Measurements from ENCODE around the gene ZBTB21. TPM values are rescaled to one million over a fixed set of nuclear protein-coding genes. Genes with fewer than 3 reads are reported as not detected.

Gene ZBTB21
- total RNA-seq, 1 donor from 2014 or later = 21.2 TPM

GRCh38 chr21:41976611-41977010 is 33.5 kb downstream of the ZBTB21 start:
- Mint-ChIP-seq H3K9me3 (ENCODE audit: low read depth) (peaks cover 8% of the 10 kb centered on the region), H3K36me3 (ENCODE audit: low read depth) (peaks cover 2% of the 10 kb centered on the region), H3K27ac (ENCODE audit: unreplicated experiment) (no peak overlapping the region), H3K4me3 (ENCODE audit: unreplicated experiment) (no peak overlapping the region), H3K4me1 (ENCODE audit: low read depth) (no peaks in the 10 kb centered on the region), H3K27me3 (ENCODE audit: low read depth) (no peaks in the 10 kb centered on the region)
- no peak for TF ChIP-seq CTCF (IDR thresholded peaks at IDR 0.05)
- no peak for DNase-seq (ENCODE audit: low spot score)

GRCh38 chr21:41975391-41976272 is 34.5 kb downstream of the ZBTB21 start:
- Mint-ChIP-seq H3K4me1 (ENCODE audit: low read depth) (no peaks in the 10 kb centered on the region), H3K27ac (ENCODE audit: unreplicated experiment) (no peak overlapping the region)
- DNase-seq (ENCODE audit: low spot score) = no peak

GRCh38 chr21:41974752-41975053 is 35.5 kb downstream of the ZBTB21 start:
- Mint-ChIP-seq H3K4me3 (ENCODE audit: unreplicated experiment) (no peak overlapping the region), H3K36me3 (ENCODE audit: low read depth) (peaks cover 2% of the 10 kb centered on the region), H3K27me3 (ENCODE audit: low read depth) (no peaks in the 10 kb centered on the region), H3K4me1 (ENCODE audit: low read depth) (no peaks in the 10 kb centered on the region), H3K9me3 (ENCODE audit: low read depth) (peaks cover 8% of the 10 kb centered on the region), H3K27ac (ENCODE audit: unreplicated experiment) (no peak overlapping the region)
- DNase-seq (ENCODE audit: low spot score) = no peak
- TF ChIP-seq CTCF (IDR thresholded peaks at IDR 0.05) = no peak

More at GRCh38 chr21:41975391-41976272, 34.5 kb downstream of the ZBTB21 start:
- TF ChIP-seq CTCF (IDR thresholded peaks at IDR 0.05) = no peak
- H3K36me3 Mint-ChIP-seq (ENCODE audit: low read depth) = peaks cover 2% of the 10 kb centered on the region
- peaks cover 8% of the 10 kb centered on the region for H3K9me3 Mint-ChIP-seq (ENCODE audit: low read depth)
- no peak overlapping the region for H3K4me3 Mint-ChIP-seq (ENCODE audit: unreplicated experiment)
- H3K27me3 Mint-ChIP-seq (ENCODE audit: low read depth) = no peaks in the 10 kb centered on the region

GRCh38 chr21:41973861-41974751 is 36.1 kb downstream of the ZBTB21 start:
- Mint-ChIP-seq H3K27me3 (ENCODE audit: low read depth) (peaks cover 2% of the 10 kb centered on the region), H3K27ac (ENCODE audit: unreplicated experiment) (no peak overlapping the region), H3K9me3 (ENCODE audit: low read depth) (peaks cover 2% of the 10 kb centered on the region), H3K4me1 (ENCODE audit: low read depth) (no peaks in the 10 kb centered on the region), H3K4me3 (ENCODE audit: unreplicated experiment) (no peak overlapping the region), H3K36me3 (ENCODE audit: low read depth) (no peaks in the 10 kb centered on the region)
- TF ChIP-seq CTCF (IDR thresholded peaks at IDR 0.05) = peak; percentile 28
- no peak for DNase-seq (ENCODE audit: low spot score)

GRCh38 chr21:41973427-41973831 is 36.7 kb downstream of the ZBTB21 start:
- Mint-ChIP-seq H3K27ac (ENCODE audit: unreplicated experiment) (no peak overlapping the region), H3K4me3 (ENCODE audit: unreplicated experiment) (no peak overlapping the region), H3K36me3 (ENCODE audit: low read depth) (no peaks in the 10 kb centered on the region), H3K4me1 (ENCODE audit: low read depth) (no peaks in the 10 kb centered on the region), H3K27me3 (ENCODE audit: low read depth) (peaks cover 2% of the 10 kb centered on the region), H3K9me3 (ENCODE audit: low read depth) (no peaks in the 10 kb centered on the region)
- TF ChIP-seq CTCF (IDR thresholded peaks at IDR 0.05) = no peak
- DNase-seq (ENCODE audit: low spot score) = no peak

Data from chondrocyte (in vitro differentiated cells).